C4-2B (cell line): ENCODE measurements around the gene ZMYND10.

ENCODE experiments used
- H3K27ac ChIP-seq: fragments of 450-650 bp; 2 replicates; pipeline ENCODE4 v1.5.1; 2017
- CTCF ChIP-seq: fragments of 450-650 bp; conservative IDR thresholded peaks from 2 replicates; pipeline ENCODE4 v1.5.1; 2017; ENCODE audit warnings: mild to moderate bottlenecking
- ZFX ChIP-seq: fragments of 450-650 bp; IDR thresholded peaks from 2 replicates; pipeline ENCODE4 v1.6.1; 2017

The ZMYND10 gene

GRCh38 chr3:50358355-50358910 lies 12.9 kb upstream of the ZMYND10 start:
- H3K27ac ChIP-seq = peak overlapping the region; percentile 95
- no peak for TF ChIP-seq ZFX
- no peak for TF ChIP-seq CTCF

- peak overlapping the region; percentile 95; the same call in 1 of the 2 replicates for H3K27ac ChIP-seq
- TF ChIP-seq ZFX (no peak), CTCF (no peak)
These were observed 11.9 kb upstream of the ZMYND10 start for GRCh38 chr3:50357481-50357880.

GRCh38 chr3:50356553-50356952 lies 11.0 kb upstream of the ZMYND10 start:
- no peak overlapping the region for H3K27ac ChIP-seq
- TF ChIP-seq ZFX = no peak

GRCh38 chr3:50355829-50356552 lies 10.5 kb upstream of the ZMYND10 start:
- no peak for TF ChIP-seq ZFX
- no peak for TF ChIP-seq CTCF
- no peak overlapping the region for H3K27ac ChIP-seq

GRCh38 chr3:50354850-50355249 lies 9.3 kb upstream of the ZMYND10 start:
- TF ChIP-seq CTCF = no peak
- no peak overlapping the region for H3K27ac ChIP-seq

GRCh38 chr3:50354186-50354764 lies 8.7 kb upstream of the ZMYND10 start:
- no peak for TF ChIP-seq CTCF
- TF ChIP-seq ZFX = no peak
- no peak overlapping the region for H3K27ac ChIP-seq

GRCh38 chr3:50353245-50354004 lies 7.9 kb upstream of the ZMYND10 start:
- no peak overlapping the region for H3K27ac ChIP-seq
- TF ChIP-seq CTCF = no peak
- no peak for TF ChIP-seq ZFX
